GM21737 (cell line): Measurements from ENCODE around the gene ZNF525.
A peak's percentile ranks its signal among the peaks of the same experiment; 100 is the strongest.
"Not testable (repeated sequence)": the region's sequence is repeated elsewhere in the genome, so short reads cannot be mapped to it uniquely, and the experiment has no call there.

Experiments used
- ATAC-seq: cut with Tn5 transposase; IDR thresholded peaks from one replicate; pipeline ENCODE4 v1.9.1; 2021; ENCODE audit warnings: mild to moderate bottlenecking, moderate library complexity; ENCODE audit not compliant: unreplicated experiment

ZNF525 gene

DNA sequence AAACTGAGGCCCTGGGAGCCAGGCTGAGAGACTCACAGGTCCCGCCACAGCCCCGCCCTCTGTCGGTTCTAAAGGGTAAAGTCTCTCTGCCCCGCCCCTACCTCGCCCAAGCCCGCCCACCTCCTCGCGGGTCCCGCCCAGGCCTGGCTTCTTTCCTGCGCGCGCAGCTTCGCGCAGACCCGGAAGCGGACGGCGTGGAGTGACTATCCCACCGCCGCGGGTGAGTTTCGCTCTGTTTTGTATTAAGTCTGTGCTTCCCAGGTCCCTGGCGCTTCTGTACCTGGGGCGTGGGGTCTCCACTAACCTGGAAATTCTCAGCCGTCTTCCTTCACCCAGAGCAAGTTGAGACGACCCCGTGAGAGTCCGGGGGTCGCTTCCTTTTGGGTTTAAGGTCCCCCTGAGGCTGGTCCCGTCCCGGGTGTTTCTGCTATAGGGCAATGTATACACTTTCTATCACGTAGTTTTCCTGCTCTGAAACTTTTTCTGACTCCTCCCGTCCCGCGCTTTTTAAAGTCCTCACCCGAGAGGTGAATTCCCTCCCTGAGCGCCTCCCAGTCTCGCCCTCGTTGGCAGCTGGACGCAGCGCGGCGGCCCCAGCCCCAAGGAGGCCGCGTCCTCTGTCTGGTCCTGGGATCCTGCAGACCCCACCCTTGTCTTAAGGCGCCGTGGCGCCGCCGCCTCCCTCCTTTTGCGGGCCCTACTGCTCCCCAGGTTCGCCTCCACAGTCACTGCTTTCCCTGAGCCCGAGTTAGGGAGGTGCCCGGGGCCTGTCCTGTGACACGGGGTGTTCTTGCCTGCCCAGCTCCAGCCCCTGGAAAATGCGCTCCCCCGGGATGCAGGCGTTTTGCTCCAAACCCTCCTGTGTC, 29.7 kb downstream of the ZNF525 start, which contains the start of gene ZNF765:
ZNF765 (plus strand) TSS at position 176 of the 866 bp plus-strand sequence. CDS start 2,867 bp downstream, outside the sequence.
- ATAC-seq, result peak; percentile 96

DNA sequence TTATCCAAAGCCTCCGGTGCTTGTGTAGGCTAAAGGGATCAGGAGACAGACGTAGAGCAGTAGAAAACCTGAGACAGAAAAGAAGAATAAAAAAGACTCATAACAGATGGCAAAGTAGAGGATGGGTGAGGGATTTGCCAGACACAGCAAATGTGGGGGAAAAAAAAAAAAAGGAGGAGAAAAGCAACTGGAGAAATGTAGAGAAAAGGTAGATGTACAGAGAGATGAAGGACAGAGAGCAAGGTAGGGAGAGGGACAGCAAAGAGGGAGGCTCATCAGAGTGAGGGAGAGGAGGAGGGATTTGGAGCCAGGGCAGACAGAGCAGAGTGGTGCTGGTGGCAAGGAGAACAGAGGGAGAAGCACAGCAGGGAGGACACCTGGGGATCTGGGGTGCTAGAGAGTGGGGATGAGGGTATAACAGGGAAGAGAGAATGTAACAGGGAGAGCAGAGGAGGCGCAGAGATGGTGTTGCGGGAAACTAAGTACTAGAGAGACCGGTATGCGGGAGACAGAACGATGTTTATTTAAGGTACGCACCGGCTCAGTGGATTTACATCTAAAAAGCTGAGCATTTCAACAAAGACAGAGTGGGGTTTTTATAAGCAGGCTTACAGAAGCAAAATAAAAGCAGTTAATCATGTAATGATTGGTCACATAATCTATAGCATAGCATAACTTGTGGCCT, 30.5 kb downstream of the ZNF525 start:
- ATAC-seq, result not testable (repeated sequence)

- ATAC-seq, result no peak
Observed at GRCh38 chr19:53396525-53396868, 31.0 kb downstream of the ZNF525 start.

DNA sequence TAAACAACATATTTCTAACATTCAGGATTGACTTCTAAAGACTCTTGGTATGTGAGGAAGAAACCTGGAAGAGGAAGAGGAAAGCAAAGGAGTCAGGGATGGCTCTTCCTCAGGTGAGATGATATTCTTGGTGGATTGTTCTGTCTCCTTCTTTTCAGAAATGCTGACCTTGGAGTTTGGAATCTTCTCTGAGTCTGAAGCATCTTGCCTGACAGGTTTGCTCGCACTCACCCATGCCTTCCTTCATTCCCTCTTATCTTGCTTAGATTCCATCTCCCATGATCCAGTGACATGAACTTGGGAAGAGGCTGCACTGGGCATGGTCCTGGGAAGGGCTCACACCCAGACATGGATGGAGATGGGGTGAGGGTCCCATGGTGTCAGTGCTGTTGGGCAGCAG, 32.4 kb downstream of the ZNF525 start:
- ATAC-seq, result not testable (repeated sequence)

DNA sequence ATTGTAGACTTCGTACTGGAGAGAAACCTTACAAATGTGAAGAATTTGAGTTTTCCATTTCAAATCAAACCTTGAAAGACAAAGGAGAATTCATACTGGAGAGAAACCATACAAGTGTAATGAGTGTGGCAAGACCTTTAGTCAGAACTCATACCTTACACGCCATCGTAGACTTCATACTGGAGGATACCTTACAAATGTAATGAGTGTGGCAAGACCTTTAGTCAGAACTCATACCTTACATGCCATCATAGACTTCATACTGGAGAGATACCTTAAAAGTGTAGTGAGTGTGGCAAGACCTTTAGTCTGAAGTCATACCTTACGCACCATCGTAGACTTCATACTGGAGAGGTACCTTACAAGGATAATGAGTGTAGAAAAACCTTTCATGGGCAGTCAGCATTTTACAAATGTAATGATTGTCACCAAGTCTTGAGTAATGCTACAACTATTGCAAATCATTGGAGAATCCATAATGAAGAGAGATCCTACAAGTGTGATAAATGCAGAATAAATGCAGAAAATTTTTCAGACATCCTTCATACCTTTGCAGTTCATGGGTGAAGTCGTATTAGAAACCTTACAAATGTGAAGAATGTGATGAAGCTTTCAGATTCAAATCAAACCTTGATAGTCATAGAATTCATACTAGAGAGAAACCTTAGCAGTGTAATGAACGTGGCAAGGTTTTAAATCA, 44.1 kb downstream of the ZNF525 start:
- ATAC-seq, result no peak

GRCh38 chr19:53420520-53421315, 55.2 kb downstream of the ZNF525 start:
- not testable (repeated sequence) for ATAC-seq

GRCh38 chr19:53422551-53422950, 57.0 kb downstream of the ZNF525 start:
- ATAC-seq, result no peak

DNA sequence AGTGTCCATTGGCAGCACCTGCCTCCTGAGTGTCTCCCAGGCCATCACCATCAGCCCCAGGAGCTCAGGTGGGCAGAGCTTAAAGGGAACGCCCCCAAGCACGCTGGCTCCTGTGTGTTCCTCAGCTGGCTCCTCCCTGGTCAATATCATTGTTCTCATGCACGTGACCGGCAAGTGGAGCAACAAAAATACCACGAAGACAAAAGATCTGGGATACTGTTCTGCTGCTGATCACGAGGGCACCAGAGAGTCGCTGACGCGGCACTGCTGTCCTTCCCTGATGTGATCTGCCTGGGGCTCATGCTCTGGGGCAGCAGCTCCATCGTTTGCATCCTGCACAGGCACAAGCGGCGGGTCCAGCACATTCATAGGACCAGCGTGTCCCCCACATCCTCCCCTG, 57.6 kb downstream of the ZNF525 start:
- ATAC-seq, result not testable (repeated sequence)

- not testable (repeated sequence) for ATAC-seq
Observed at GRCh38 chr19:53423680-53424079, 58.2 kb downstream of the ZNF525 start.

GRCh38 chr19:53424968-53425597, 59.6 kb downstream of the ZNF525 start:
- no peak for ATAC-seq

- peak; percentile 93 for ATAC-seq
Observed at GRCh38 chr19:53431399-53432087, 66.0 kb downstream of the ZNF525 start, which contains the start of gene ZNF761. Gene ZNF761, plus strand, starts transcription at chr19:53431984. Its CDS starts 15,285 bp downstream, at chr19:53447269.

DNA sequence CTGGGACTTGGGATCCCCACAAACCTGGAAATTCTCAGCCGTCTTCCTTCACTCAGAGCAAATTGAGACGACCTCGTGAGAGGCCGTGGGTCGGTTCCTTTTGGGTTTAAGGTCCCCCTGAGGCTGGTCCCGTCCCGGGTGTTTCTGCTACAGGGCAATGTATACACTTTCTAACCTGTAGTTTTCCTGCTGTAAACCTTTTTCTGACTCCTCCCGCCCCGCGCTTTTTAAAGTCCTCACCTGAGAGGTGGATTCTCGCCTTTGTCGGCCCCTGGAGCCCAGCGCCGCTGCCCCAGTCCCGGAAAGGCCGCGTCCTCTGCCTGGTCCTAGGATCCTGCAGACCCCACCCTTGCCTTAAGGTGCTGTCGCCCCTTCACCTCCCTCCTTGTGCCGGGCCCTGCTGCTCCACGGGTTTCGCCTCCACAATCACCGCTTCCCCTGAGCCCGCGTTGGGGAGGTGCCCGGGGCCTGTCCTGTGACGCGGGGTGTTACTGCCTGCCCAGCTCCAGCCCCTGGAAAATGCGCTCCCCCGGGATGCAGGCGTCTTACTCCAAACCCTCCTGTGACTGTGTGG, 66.7 kb downstream of the ZNF525 start:
- ATAC-seq, result peak; percentile 27
